Measurements from ENCODE around the gene CDH4. TPM values are rescaled to one million over a fixed set of nuclear protein-coding genes. Genes with fewer than 3 reads are reported as not detected.

CDH4 gene
- polyA plus RNA-seq (2013, experiment 1 of 2): 10.2 TPM
- 10.4 TPM for polyA plus RNA-seq (2013, experiment 2 of 2)

- Histone ChIP-seq H2AK5ac (ENCODE audit: low read depth, low read length) (no peak within 1 kb of the TSS), H2BK12ac (ENCODE audit: low read length) (peak within 1 kb of the TSS; percentile 69), H3K27ac (replicated peaks; ENCODE audit: low read length) (no peak within 1 kb of the TSS), H2BK15ac (ENCODE audit: low read length) (peak within 1 kb of the TSS; percentile 71), H3K4me3 (ENCODE audit: low read length in 2 of 2) (peak within 1 kb of the TSS; percentile 66 to 85), H2BK120ac (ENCODE audit: low read depth, low read length) (peak within 1 kb of the TSS; percentile 29), H3K27me3 (ENCODE audit: control insufficient read depth in 3 of 3, insufficient read depth in 3 of 3, low read depth in 1 of 3, low read length in 3 of 3) (peaks cover 0 to 23% (median 18%) of the 10 kb centered on the region in 3 experiments), H3K9me3 (replicated peaks in 1 of 2; ENCODE audit: control insufficient read depth in 2 of 2, insufficient read depth in 1 of 2, low read depth in 1 of 2, low read length in 2 of 2) (no peaks in the 10 kb centered on the region), H3K4me1 (ENCODE audit: control insufficient read depth in 2 of 2, insufficient read depth in 1 of 2, low read depth in 1 of 2, low read length in 2 of 2) (peaks cover 2 to 6% of the 10 kb centered on the region in 2 donors), H3K14ac (ENCODE audit: low read length) (peak within 1 kb of the TSS; percentile 67), H4K8ac (ENCODE audit: low read depth, low read length) (no peak within 1 kb of the TSS), H3K18ac (ENCODE audit: low read length) (peak within 1 kb of the TSS; percentile 98), H3K4me2 (ENCODE audit: insufficient read depth, low read length, poor library complexity, severe bottlenecking) (peak within 1 kb of the TSS; percentile 99), H4K91ac (ENCODE audit: low read depth, low read length, poor library complexity) (no peak within 1 kb of the TSS), H3K4ac (ENCODE audit: low read length) (no peak within 1 kb of the TSS), H3K9ac (ENCODE audit: low read depth, low read length, poor library complexity) (peak within 1 kb of the TSS; percentile 87), H3K79me1 (ENCODE audit: low read depth, low read length) (no peaks in the 10 kb centered on the region), H2BK5ac (ENCODE audit: low read length) (no peak within 1 kb of the TSS), H3K23ac (ENCODE audit: low read depth, low read length, poor library complexity) (peak within 1 kb of the TSS; percentile 13), H3K36me3 (replicated peaks in 1 of 2; ENCODE audit: control insufficient read depth in 2 of 2, insufficient read depth in 2 of 2, low read length in 2 of 2) (peaks cover 0 to 20% of the 10 kb centered on the region in 2 donors), H2AFZ (ENCODE audit: low read length) (peak within 1 kb of the TSS; percentile 95)
- no CpG with 5 or more reads among the region's 78 CpGs for WGBS, 2 donors (ENCODE audit: extremely low coverage in 2 of 2, insufficient read length in 2 of 2, insufficient replicate concordance in 1 of 2)
- DNase-seq (ENCODE audit: low spot score): no peak
Measured at GRCh38 chr20:61251529-61252393, at the start of gene CDH4. TSS of gene CDH4 (plus strand) at chr20:61252261.

- no peak overlapping the region for H2BK5ac ChIP-seq (ENCODE audit: low read length)
- no peak overlapping the region for H3K23ac ChIP-seq (ENCODE audit: low read depth, low read length, poor library complexity)
- H3K79me1 ChIP-seq (ENCODE audit: low read depth, low read length): no peaks in the 10 kb centered on the region
- H3K4me1 ChIP-seq (ENCODE audit: control insufficient read depth in 2 of 2, insufficient read depth in 1 of 2, low read depth in 1 of 2, low read length in 2 of 2): peaks cover 0 to 5% of the 10 kb centered on the region in 2 donors
- no peak overlapping the region for H2BK15ac ChIP-seq (ENCODE audit: low read length)
- no peaks in the 10 kb centered on the region for H3K9me3 ChIP-seq (replicated peaks in 1 of 2; ENCODE audit: control insufficient read depth in 2 of 2, insufficient read depth in 1 of 2, low read depth in 1 of 2, low read length in 2 of 2)
- H3K27me3 ChIP-seq (ENCODE audit: control insufficient read depth in 3 of 3, insufficient read depth in 3 of 3, low read depth in 1 of 3, low read length in 3 of 3): peaks cover 0 to 7% (median 0%) of the 10 kb centered on the region in 3 experiments
- H3K36me3 ChIP-seq (replicated peaks in 1 of 2; ENCODE audit: control insufficient read depth in 2 of 2, insufficient read depth in 2 of 2, low read length in 2 of 2): no peaks in the 10 kb centered on the region
- no peak overlapping the region for H3K4me2 ChIP-seq (ENCODE audit: insufficient read depth, low read length, poor library complexity, severe bottlenecking)
- no peak overlapping the region for H3K18ac ChIP-seq (ENCODE audit: low read length)
- no peak overlapping the region for H3K4ac ChIP-seq (ENCODE audit: low read length)
- H3K14ac ChIP-seq (ENCODE audit: low read length): no peak overlapping the region
- no peak overlapping the region for H4K8ac ChIP-seq (ENCODE audit: low read depth, low read length)
- H3K9ac ChIP-seq (ENCODE audit: low read depth, low read length, poor library complexity): no peak overlapping the region
- H2BK12ac ChIP-seq (ENCODE audit: low read length): no peak overlapping the region
- WGBS, 2 donors (ENCODE audit: extremely low coverage in 2 of 2, insufficient read length in 2 of 2, insufficient replicate concordance in 1 of 2): no CpG with 5 or more reads among the region's 5 CpGs
- H3K4me3 ChIP-seq (ENCODE audit: low read length in 2 of 2): no peak overlapping the region
- no peak overlapping the region for H2BK120ac ChIP-seq (ENCODE audit: low read depth, low read length)
- no peak for DNase-seq (ENCODE audit: low spot score)
- no peak overlapping the region for H3K27ac ChIP-seq (replicated peaks; ENCODE audit: low read length)
- no peak overlapping the region for H2AFZ ChIP-seq (ENCODE audit: low read length)
- H2AK5ac ChIP-seq (ENCODE audit: low read depth, low read length): no peak overlapping the region
- H4K91ac ChIP-seq (ENCODE audit: low read depth, low read length, poor library complexity): no peak overlapping the region
Measured at GRCh38 chr20:61203320-61203719, 48.7 kb upstream of the CDH4 start.

- Histone ChIP-seq H3K36me3 (replicated peaks in 1 of 2; ENCODE audit: control insufficient read depth in 2 of 2, insufficient read depth in 2 of 2, low read length in 2 of 2) (no peaks in the 10 kb centered on the region), H4K91ac (ENCODE audit: low read depth, low read length, poor library complexity) (no peak overlapping the region), H2BK5ac (ENCODE audit: low read length) (no peak overlapping the region), H2BK12ac (ENCODE audit: low read length) (no peak overlapping the region), H3K79me1 (ENCODE audit: low read depth, low read length) (no peaks in the 10 kb centered on the region), H3K27me3 (ENCODE audit: control insufficient read depth in 3 of 3, insufficient read depth in 3 of 3, low read depth in 1 of 3, low read length in 3 of 3) (peaks cover 0 to 7% (median 0%) of the 10 kb centered on the region in 3 experiments), H2BK15ac (ENCODE audit: low read length) (no peak overlapping the region), H3K9ac (ENCODE audit: low read depth, low read length, poor library complexity) (no peak overlapping the region), H3K4ac (ENCODE audit: low read length) (no peak overlapping the region), H3K4me3 (ENCODE audit: low read length in 2 of 2) (no peak overlapping the region), H2AK5ac (ENCODE audit: low read depth, low read length) (no peak overlapping the region), H2AFZ (ENCODE audit: low read length) (no peak overlapping the region), H3K23ac (ENCODE audit: low read depth, low read length, poor library complexity) (no peak overlapping the region), H2BK120ac (ENCODE audit: low read depth, low read length) (no peak overlapping the region), H3K4me2 (ENCODE audit: insufficient read depth, low read length, poor library complexity, severe bottlenecking) (no peak overlapping the region), H4K8ac (ENCODE audit: low read depth, low read length) (no peak overlapping the region), H3K27ac (replicated peaks; ENCODE audit: low read length) (no peak overlapping the region), H3K14ac (ENCODE audit: low read length) (no peak overlapping the region), H3K18ac (ENCODE audit: low read length) (no peak overlapping the region), H3K9me3 (replicated peaks in 1 of 2; ENCODE audit: control insufficient read depth in 2 of 2, insufficient read depth in 1 of 2, low read depth in 1 of 2, low read length in 2 of 2) (no peaks in the 10 kb centered on the region), H3K4me1 (ENCODE audit: control insufficient read depth in 2 of 2, insufficient read depth in 1 of 2, low read depth in 1 of 2, low read length in 2 of 2) (peaks cover 0 to 5% of the 10 kb centered on the region in 2 donors)
- whole genome bisulfite sequencing, 2 donors (ENCODE audit: extremely low coverage in 2 of 2, insufficient read length in 2 of 2, insufficient replicate concordance in 1 of 2): no CpG with 5 or more reads among the region's 8 CpGs
- DNase-seq (ENCODE audit: low spot score): no peak
Measured at GRCh38 chr20:61204206-61204605, 47.9 kb upstream of the CDH4 start.

GRCh38 chr20:61205769-61206168 is 46.3 kb upstream of the CDH4 start:
- H3K23ac ChIP-seq (ENCODE audit: low read depth, low read length, poor library complexity): no peak overlapping the region
- no peak for DNase-seq (ENCODE audit: low spot score)
- H3K4me1 ChIP-seq (ENCODE audit: control insufficient read depth in 2 of 2, insufficient read depth in 1 of 2, low read depth in 1 of 2, low read length in 2 of 2): peaks cover 0 to 5% of the 10 kb centered on the region in 2 donors
- H4K91ac ChIP-seq (ENCODE audit: low read depth, low read length, poor library complexity): no peak overlapping the region
- no peaks in the 10 kb centered on the region for H3K79me1 ChIP-seq (ENCODE audit: low read depth, low read length)
- H3K14ac ChIP-seq (ENCODE audit: low read length): no peak overlapping the region
- H3K27ac ChIP-seq (replicated peaks; ENCODE audit: low read length): no peak overlapping the region
- H3K4me2 ChIP-seq (ENCODE audit: insufficient read depth, low read length, poor library complexity, severe bottlenecking): no peak overlapping the region
- H3K18ac ChIP-seq (ENCODE audit: low read length): no peak overlapping the region
- no peak overlapping the region for H2BK120ac ChIP-seq (ENCODE audit: low read depth, low read length)
- H3K36me3 ChIP-seq (replicated peaks in 1 of 2; ENCODE audit: control insufficient read depth in 2 of 2, insufficient read depth in 2 of 2, low read length in 2 of 2): no peaks in the 10 kb centered on the region
- WGBS, 2 donors (ENCODE audit: extremely low coverage in 2 of 2, insufficient read length in 2 of 2, insufficient replicate concordance in 1 of 2): no CpG with 5 or more reads among the region's 6 CpGs
- peaks cover 0 to 11% (median 0%) of the 10 kb centered on the region in 3 experiments for H3K27me3 ChIP-seq (ENCODE audit: control insufficient read depth in 3 of 3, insufficient read depth in 3 of 3, low read depth in 1 of 3, low read length in 3 of 3)
- no peak overlapping the region for H2BK12ac ChIP-seq (ENCODE audit: low read length)
- no peak overlapping the region for H3K4ac ChIP-seq (ENCODE audit: low read length)
- no peak overlapping the region for H3K4me3 ChIP-seq (ENCODE audit: low read length in 2 of 2)
- no peaks in the 10 kb centered on the region for H3K9me3 ChIP-seq (replicated peaks in 1 of 2; ENCODE audit: control insufficient read depth in 2 of 2, insufficient read depth in 1 of 2, low read depth in 1 of 2, low read length in 2 of 2)
- H2AK5ac ChIP-seq (ENCODE audit: low read depth, low read length): no peak overlapping the region
- no peak overlapping the region for H2BK5ac ChIP-seq (ENCODE audit: low read length)
- H2AFZ ChIP-seq (ENCODE audit: low read length): no peak overlapping the region
- no peak overlapping the region for H3K9ac ChIP-seq (ENCODE audit: low read depth, low read length, poor library complexity)
- no peak overlapping the region for H4K8ac ChIP-seq (ENCODE audit: low read depth, low read length)
- H2BK15ac ChIP-seq (ENCODE audit: low read length): no peak overlapping the region
